Forelimb muscle (tissue), 1 donor: ENCODE data around the gene RNH1. TPM values are rescaled to one million over a fixed set of nuclear protein-coding genes. Genes with fewer than 3 reads are reported as not detected.
"Not testable (repeated sequence)": the region's sequence is repeated elsewhere in the genome, so short reads cannot be mapped to it uniquely, and the experiment has no call there.

Experiments used
- DNase-seq: peaks from one replicate; pipeline ENCODE4 v3.0.0-alpha.2; 2013; ENCODE audit warnings: low read depth
- polyA plus RNA-seq: library from polyadenylated mRNA; unstranded; fragments of 120-200 nt; gene quantifications from one replicate; pipeline ENCODE4 v1.2.1, GENCODE V29; 2013; ENCODE audit not compliant: insufficient read length

RNH1 gene
- polyA plus RNA-seq, 1 donor, result 85.0 TPM

DNA sequence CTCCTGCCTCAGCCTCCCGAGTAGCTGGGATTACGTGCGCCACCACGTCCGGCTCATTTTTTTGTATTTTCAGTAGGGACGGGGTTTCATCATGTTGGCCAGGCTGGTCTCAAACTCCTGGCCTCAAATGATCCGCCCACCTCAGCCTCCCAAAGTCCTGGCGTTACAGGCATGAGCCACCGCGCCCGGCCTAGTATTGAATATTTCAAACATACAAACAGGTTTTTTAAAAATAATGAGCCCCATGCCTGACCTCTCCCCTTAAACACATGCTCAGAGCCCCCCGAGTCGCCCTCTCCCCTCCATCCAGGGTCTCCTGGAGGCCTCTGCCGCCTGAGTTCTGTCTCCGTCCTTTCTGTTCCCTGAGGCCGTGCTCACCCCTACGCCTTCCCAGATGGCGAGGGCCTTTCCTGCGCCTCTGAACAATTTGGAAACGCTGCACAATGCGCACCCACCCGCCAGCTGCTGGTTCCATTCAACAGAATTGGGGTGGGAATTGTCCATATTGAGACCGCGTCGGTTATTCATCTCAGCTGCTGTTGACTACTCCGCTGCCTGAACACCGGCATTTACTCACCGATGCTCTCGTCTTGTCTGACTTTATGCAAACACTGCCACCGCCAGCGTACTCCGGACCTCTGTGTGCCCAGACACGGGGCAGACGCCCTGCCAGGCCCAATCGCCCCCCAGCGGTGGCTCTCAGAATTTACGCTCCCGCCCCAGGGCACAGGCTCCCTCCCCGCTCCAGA lies 13.6 kb upstream of the RNH1 start:
- DNase-seq, result no peak

DNA sequence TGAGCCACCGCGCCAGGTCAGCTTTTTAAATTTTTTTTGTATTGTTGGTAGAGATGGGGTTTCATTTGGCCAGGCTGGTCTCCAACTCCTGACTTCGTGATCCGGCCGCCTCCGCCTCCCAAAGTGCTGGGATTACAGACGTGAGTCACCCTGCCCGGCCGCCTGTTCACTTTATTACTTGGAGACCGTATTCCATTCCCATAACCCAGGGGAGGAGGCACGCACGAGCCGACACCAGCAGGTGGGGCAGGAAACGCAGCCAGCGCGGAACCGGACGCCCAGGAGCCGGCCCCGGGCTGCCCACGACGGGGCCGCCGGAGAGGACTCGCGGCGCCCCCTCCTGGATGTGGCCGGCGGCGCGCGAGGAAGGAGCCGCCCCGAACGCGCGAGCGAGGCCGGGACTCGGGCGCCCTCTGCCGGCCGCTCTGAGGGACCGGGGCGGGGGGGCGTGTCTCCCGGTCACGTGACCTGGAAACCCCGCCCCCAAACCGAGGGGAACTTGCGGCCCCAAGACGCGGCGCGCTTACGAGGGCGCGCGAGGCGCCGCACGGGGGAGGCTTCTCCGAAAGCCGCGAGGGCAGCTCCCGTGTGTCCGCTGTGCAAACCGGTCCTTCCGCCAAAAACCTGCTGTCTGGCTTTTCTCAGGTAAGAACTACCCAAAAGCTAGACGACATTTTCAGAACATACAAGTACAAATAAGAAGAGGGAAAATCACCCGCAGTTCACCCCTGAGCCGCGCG lies 11.6 kb upstream of the RNH1 start:
- DNase-seq, result peak; percentile 46

DNA sequence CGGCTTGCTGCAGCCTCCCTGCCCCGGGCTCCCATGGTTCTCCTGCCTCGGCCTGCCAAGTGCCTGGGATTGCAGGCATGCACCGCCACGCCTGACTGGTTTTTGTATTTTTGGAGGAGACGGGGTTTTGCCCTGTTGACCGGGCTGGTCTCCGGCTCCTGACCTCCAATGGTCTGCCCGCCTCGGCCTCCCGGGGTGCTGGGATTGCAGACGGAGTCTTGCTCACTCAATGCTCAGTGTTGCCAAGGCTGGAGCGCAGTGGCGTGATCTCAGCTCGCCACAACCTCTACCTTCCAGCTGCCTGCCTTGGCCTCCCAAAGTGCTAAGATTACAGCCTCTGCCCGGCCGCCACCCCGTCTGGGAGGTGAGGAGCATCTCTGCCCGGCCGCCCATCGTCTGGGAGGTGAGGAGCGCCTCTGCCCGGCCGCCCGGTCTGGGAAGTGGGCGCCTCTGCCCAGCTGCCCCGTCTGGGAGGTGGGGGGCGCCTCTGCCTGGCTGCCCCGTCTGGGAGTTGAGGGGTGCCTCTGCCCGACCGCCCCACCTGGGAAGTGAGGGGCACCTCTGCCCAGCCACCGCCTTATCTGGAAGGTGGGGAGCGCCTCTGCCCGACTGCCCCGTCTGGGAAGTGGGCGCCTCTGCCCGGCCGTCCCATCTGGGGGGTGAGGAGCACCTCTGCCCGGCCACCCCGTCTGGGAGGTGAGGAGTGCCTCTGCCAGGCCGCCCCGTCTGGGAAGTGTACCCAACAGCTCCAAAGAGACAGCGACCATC lies 10.1 kb upstream of the RNH1 start:
- DNase-seq, result not testable (repeated sequence)

DNA sequence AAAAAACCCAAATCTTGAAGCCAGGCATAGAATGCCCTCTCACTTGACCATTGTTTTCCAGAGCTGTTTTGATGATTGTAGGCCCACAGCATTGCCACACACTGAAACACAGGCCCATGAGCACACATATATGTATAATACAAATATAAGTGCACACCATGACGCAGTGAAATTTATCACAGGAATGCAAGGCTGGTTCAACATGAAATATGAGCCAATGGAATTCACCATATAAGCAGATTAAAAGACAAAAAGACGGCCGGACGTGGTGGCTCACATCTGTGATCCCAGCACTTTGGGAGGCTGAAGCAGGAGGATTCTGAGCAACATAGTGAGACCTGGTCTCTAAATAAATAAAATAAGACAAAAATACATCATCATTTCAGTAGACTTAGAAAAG lies 9.4 kb upstream of the RNH1 start:
- no peak for DNase-seq

DNA sequence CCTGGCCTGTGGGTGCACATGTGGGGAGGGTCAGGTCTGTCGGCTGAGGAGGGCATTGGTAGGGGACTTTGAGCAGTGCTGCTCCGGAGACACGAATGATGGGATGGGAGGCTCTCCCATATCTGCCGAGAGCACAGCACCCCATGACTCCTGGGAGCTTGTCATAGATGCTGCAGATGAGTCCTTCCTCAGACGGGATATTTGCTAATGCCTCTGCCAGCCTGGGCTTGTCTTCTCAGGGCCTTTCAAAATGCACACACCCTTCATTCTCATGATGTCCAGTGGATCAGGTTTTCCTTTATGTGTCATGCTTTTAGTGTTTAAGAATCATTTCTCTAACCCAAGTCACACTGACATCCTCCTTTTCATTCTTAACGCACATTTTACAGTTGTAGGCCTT lies 8.1 kb upstream of the RNH1 start:
- DNase-seq, result no peak

DNA sequence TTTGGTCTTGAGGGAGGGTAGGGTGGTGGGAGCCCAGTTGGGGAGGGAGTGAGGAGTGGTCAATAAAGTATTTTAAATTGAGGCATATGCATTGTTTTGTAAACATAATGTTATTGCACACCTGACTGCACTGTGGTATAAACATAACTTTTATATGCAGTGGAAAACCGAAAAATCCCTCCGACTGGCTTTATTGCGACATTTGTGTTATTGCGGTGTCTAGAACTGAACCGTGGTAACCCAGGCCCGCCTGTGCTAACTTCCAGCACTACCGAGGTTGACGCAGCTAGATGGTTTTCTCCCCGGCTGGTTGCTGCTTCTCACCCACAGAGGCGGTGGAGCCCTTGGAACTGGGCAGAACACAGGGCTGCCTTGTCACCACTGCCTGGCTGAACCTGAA lies 7.6 kb upstream of the RNH1 start:
- DNase-seq, result no peak

DNA sequence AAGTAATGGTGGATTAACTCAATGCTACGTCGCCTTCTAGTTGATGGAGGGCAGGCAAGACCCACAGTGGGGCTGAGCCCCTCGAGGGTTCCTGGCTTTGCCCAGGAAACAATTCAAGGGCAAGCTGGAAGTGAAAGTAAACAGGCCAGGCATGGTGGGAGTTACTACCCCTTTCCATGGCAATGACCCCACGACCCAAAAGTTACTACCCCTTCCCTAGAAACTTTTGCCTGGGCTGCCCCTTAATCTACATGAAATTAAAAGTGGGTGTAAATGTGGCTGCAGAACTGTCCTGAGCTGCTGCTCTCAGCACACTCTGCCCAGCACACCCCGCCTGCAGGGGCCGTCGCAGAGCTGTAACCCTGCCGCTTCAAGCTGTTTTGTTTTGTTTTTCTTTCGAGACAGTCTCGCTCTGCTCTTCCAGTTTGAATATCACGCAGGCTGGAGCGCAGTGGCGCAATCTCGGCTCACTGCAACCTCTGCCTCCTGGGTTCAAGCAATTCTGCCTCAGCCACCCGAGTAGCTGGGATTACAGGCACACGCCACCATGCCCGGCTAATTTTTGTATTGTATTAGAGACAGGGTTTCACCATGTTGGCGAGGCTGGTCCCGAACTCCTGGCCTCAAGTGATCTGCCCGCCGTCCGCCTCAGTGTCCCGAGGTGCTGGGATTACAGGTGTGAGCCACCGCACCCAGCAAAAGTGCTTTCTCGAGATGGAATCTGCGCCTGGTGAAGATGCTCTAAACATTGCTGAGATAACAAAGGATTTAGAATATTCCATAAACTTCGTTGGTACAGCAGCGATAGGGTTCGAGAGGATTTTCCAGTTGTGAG lies 5.9 kb upstream of the RNH1 start:
- DNase-seq, result no peak

DNA sequence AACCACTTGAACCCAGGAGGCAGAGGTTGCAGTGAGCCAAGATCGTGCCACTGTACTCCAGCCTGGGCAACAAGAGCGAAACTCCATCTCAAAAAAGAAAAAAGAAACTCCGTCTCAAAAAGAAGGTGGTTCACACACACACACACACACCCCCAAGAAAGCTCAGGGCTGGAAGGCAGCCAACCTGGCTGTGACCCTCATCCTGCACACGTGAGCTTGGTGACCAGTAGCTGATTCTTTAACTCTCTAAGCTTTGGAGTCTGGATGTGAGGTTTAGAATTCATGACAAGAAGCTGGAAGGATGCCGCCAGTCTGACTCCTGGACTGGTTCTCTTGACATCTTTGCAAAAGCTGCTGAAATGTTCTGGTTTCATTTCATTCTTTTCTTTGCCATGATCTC lies 1.9 kb upstream of the RNH1 start:
- no peak for DNase-seq

DNA sequence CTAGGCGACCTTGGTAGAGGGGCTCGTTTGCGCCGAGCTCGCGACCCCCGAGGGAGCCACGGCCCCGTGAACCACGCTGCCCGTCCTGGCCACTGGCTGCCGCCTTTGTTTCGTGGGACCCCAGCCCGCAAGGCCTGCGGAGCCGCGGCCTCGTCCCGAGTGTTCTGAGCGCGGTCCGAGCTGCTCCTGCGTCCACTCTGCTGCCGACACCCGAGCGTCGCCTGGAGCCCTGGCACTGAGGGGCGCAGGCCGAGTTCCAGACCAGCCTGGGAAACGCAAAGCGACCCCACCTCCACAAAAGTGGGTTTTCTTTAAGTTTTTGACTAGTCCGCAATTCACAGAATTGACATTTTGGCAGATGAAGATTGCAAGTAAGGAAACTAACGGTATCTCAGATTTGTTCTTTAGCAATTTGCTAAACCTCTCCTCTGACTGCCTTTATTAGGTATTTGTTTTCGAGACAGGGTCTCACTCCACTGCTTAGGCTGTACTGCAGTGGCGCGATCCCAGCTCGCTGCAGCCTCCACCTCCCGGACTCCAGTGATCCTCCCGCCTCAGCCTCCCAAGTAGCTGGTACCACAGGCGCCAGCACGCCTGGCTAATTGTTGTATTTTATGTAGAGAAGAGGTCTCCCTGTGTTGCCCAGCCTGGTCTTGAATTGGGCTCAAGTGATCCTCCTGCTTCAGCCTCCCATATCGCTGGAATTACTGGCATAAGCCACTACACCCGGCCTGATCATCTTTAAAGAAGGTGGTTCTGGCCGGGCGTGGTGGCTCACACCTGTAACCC lies 879 bp upstream of the RNH1 start:
- DNase-seq, result no peak

DNA sequence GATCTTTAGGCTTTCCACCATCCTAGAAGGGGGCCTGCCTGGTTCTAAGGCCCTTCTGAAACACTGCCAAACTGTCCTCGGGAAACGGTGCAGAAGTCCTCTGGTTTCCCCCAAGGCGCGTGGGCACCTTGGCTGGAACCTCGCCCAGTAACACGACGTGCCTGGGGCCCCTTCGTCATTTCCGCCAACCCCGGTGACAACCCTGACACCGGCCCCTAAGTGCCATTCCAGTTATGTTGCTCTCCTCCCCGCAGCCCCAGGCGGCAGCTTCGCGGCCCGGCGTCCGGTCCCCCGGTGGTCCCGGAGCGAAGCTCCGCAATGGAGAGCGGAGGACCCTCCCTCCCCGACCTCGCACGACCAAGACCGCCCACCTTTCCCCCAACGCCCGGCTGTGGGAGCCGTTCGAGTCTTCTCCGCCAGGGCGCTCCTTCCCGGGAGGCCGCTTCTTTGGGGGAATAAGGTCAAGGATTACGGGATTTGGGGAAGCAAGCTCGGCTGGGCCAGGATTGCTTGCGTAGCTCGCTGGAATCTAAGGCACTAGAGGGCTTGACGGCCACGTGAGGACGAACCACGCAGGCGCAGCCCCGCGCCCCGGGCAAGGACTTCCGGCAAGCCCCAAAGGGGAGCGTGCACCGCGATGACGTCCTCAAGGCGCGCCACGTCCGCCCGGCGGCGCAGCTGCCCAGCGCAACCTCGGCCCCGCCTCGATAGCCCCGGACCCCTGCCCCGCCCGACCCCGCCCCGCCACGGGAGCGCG lies 626 bp downstream of the RNH1 start:
- peak; percentile 88 for DNase-seq

DNA sequence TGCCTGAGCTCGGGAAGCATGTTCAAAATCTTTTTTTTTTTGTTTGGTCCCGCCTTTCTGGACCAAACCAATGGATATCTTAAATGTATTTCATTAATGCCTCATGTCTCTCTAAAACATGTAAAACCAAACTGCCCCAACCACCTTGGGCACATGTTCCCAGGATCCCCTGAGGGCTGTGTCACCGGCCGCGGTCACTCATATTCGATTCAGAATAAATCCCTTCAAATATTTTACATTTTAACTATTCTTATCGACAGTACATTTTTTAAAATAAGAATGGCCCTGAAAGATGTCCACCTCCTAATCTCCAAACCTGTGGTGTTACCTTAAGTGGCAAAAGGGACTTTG lies 2.1 kb downstream of the RNH1 start:
- DNase-seq, result no peak

DNA sequence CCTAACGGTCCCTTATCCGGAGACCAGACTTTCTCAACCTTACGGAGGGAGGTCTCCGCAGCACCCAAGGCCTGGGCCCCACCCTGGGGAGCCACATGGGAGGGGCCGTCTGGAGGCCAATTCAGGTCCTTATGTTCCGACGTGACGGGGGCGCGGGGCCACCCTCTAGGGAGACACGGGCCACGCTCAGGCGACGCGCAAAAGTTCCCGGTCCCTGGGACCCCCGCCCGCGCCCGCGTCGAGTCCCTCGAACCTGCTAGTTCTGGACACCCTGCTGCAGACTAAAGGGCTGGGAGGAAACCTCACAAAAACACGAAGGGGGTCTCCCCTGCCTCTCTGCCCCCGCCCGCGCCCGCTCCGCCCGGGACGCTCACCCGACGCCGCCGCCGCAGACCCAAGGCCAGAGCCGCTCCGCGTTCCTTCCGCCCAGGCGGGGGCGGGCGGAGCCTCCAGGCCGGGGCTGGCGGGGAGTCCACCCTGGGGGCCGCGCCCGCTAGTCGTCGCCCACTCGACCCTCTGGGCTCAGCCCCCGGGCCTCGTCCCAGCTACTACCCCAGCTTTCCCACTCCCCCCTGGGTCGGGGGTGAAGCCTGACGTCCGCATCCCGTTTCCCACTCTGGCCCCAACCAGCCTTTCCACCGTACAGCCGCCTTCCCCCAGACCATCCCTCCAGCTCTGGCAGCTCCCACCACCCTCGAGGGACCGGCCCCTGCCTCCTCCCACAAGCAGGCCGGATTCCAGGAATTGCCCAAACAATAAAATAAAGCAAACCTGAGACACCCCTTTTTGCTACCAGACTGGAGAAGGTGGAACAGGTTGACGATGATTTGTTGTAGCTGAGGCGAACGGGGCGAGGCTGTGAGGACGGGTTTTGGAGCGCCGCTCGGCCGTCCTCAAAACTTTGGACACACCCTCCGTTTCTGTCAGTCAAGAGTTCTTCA lies 2.7 kb downstream of the RNH1 start:
- DNase-seq, result peak; percentile 54

DNA sequence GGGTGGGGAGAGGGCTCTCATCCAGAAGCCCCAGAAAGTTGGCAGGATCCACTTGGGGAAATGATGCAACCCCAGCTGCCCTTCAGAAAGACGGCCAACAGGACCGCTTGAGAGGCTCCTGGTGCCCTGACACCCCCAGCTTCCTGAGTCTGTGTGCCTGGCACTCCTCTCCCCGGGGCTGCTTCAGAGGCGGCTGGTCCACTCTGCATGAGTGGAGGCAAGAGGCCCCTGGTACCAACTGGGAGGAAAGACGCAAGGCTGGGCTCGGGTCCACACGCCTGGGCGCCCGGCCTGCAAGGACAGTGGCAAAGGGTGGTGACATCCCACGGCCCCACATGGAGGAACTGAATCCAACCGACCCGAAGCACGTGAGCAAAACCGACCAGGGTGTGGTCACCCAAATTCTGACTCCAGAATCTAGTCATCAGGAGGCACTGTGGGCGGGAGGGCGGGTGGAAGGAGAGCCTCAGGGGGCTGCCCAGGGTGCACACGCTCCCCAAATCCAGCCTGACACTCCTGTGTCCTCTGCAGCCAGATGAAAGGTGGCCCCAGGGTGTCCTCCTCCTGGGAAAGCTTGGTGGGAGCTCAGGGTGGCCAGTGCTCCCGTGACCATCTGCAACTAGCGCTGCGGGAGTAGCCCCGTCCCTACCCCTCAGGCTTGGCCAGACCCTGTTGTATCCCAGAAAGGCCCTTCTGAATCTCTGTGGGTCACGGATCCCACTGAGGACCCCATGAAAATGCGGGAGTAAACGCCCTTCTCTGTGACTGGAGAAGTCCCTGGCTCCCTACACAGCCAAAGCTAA lies 3.7 kb downstream of the RNH1 start:
- no peak for DNase-seq

DNA sequence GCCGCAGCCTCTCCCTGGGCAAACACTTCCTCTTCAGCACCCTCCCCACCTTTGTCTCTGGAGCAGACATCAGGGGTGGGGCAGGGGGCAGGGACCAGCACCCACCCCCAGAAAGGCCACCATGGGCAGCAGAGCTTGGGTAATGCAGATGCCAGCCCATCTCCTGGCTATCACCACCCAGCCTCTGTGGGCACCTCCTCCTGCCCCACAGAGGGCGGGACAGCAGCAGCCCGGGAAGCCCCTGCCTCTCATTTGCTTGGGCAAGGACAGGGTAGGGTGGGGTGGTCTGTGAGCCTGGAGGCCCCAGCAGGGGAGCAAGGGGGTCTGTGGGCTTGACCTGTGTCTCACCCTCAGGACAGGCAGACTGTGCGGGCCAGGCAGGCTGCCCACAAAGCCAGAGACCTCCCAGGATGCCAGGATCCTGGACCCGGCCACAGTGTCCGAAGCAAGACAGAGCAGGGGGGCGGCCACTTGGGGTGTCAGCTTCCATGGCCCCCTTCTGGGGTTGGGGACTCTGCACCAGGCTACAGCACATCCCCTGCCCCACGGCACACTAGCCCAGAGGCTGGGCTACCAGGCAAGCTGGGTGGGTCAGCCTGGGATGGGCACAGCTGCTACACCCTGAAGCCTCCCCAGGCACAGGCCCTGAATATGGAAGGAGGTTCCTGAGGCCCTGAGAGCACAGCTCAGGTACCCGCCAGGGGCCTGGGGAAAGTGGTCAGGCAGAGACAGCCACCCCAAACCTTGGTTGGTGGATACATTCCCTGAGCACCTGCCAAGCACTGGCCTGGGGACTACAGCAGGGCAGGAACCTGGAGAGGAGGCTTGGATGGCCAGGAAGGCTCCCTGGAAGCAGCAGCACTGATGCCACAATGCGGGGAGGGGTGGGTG lies 4.5 kb downstream of the RNH1 start:
- DNase-seq, result no peak

DNA sequence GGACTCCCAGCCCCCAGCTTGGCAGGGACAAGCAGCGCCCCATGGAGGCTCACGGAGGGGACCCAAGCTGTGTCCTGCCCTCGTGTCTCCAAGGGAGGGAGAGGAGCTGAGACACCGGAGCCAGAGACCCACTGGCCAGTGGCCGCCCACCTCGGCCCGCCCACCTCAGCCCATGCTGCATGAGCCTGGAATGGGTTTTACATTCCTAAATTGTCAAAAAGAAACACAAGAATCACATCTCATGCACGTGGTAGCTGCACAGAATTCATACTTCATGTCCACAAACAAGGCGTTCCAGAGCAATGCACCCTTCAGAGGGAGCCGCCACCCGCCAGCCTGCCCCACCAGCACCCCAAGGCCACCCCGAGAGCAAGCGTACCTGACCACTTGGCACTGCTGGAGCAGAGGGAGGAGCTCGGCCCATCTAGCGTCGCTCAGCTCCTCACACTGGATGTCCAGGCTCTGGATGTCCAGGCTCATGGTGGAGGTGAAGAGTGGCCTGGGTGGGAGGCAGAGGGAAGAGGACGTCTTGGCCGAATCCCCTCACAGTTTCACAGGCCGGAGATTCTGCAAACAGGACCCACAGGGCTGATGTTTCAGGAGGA lies 5.3 kb downstream of the RNH1 start:
- DNase-seq, result no peak

DNA sequence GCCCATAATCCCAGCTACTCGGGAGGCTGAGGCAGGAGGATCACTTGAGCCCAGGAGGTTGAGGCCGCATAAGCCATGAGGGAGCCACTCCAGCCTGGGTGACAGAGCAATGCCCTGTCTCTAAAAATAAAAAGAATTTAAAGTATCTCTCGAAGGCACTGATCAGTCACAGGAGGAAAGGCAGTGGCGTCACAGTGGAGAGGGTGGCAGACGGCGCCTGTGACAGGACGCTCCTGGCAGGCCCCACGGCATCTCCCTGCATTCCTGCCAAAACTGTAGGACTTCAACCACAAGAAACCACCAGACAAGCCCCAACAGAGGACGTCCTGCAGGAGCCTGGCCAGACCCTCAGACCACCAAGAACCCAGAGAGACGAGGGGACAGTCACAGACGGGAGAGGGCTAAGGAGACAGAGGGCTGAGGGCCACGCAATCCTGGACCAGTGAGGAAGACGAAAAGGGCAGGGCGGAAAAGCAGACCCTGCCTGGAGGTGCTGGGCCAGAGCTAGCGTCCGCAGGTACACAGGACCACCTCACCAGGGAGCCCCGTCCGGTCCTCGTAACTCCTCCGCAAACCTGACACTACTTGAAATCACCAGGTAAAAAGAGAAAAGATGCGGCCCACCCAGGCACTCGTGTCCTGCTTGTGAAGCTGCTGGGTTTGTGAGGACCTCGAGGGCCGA lies 5.9 kb downstream of the RNH1 start:
- DNase-seq, result no peak
